RWPE2 (cell line): Measurements from ENCODE around the gene PCBP3.

ENCODE experiments used
- ATAC-seq: fragments of 200-7000 bp; cut with Tn5 transposase; 3 replicates; pipeline ENCODE4 v1.9.1; 2021; ENCODE audit warnings: low read depth
- DNase-seq: peaks from one replicate; pipeline ENCODE4 v3.0.0-alpha.2; 2020; ENCODE audit warnings: low spot score
- H3K27ac ChIP-seq: fragments of 450-650 bp; 2 replicates; pipeline ENCODE4 v1.5.1; 2017; ENCODE audit warnings: mild to moderate bottlenecking; ENCODE audit not compliant: poor library complexity, severe bottlenecking
- H3K27me3 ChIP-seq: fragments of 250-450 bp; sonication (Bioruptor Pico); 2 replicates; pipeline ENCODE4 v1.5.1; 2021; ENCODE audit warnings: mild to moderate bottlenecking, moderate library complexity; ENCODE audit not compliant: insufficient read depth, poor library complexity, severe bottlenecking
- H3K36me3 ChIP-seq: fragments of 250-450 bp; sonication (Bioruptor Pico); 2 replicates; pipeline ENCODE4 v1.5.1; 2020; ENCODE audit warnings: low read depth, mild to moderate bottlenecking, moderate library complexity
- H3K4me1 ChIP-seq: fragments of 250-450 bp; sonication (Bioruptor Pico); 2 replicates; pipeline ENCODE4 v1.5.1; 2021; ENCODE audit warnings: mild to moderate bottlenecking, moderate library complexity; ENCODE audit not compliant: insufficient read depth, poor library complexity, severe bottlenecking
- H3K4me3 ChIP-seq: fragments of 250-450 bp; sonication (Bioruptor Pico); 2 replicates; pipeline ENCODE4 v1.5.1; 2021; ENCODE audit warnings: mild to moderate bottlenecking, moderate library complexity; ENCODE audit not compliant: severe bottlenecking
- H3K9me3 ChIP-seq: fragments of 250-450 bp; sonication (Bioruptor Pico); 2 replicates; pipeline ENCODE4 v1.5.1; 2021; ENCODE audit warnings: mild to moderate bottlenecking, moderate library complexity; ENCODE audit not compliant: severe bottlenecking
- CTCF ChIP-seq: fragments of 450-650 bp; IDR thresholded peaks from one replicate; pipeline ENCODE4 v1.5.1; 2017; ENCODE audit warnings: mild to moderate bottlenecking, moderate library complexity; ENCODE audit not compliant: poor library complexity, severe bottlenecking

PCBP3 gene

GRCh38 chr21:45901061-45901690, 257.7 kb downstream of the PCBP3 start:
- no peak for TF ChIP-seq CTCF
- H3K27me3 ChIP-seq = no peaks in the 10 kb centered on the region
- no peak for ATAC-seq
- no peaks in the 10 kb centered on the region for H3K4me1 ChIP-seq
- no peaks in the 10 kb centered on the region for H3K36me3 ChIP-seq
- H3K4me3 ChIP-seq = no peak overlapping the region
- H3K9me3 ChIP-seq = no peaks in the 10 kb centered on the region
- H3K27ac ChIP-seq = no peak overlapping the region
- peak; percentile 42 for DNase-seq

- no peak overlapping the region for H3K4me3 ChIP-seq
- no peaks in the 10 kb centered on the region for H3K36me3 ChIP-seq
- no peak overlapping the region for H3K27ac ChIP-seq
- H3K9me3 ChIP-seq = no peaks in the 10 kb centered on the region
- ATAC-seq (no peak), DNase-seq (peak; percentile 31)
- no peak for TF ChIP-seq CTCF
- H3K4me1 ChIP-seq = no peaks in the 10 kb centered on the region
- H3K27me3 ChIP-seq = no peaks in the 10 kb centered on the region
Observed at GRCh38 chr21:45902292-45902995, 258.9 kb downstream of the PCBP3 start.

- Histone ChIP-seq H3K9me3 (no peaks in the 10 kb centered on the region), H3K36me3 (no peaks in the 10 kb centered on the region), H3K27ac (no peak overlapping the region), H3K4me1 (no peaks in the 10 kb centered on the region), H3K27me3 (no peaks in the 10 kb centered on the region), H3K4me3 (no peak overlapping the region)
- peak; percentile 34 for DNase-seq
- ATAC-seq = no peak
- no peak for TF ChIP-seq CTCF
Observed at GRCh38 chr21:45905196-45905595, 261.7 kb downstream of the PCBP3 start.

- no peaks in the 10 kb centered on the region for H3K9me3 ChIP-seq
- no peak overlapping the region for H3K27ac ChIP-seq
- no peak for TF ChIP-seq CTCF
- H3K27me3 ChIP-seq = no peaks in the 10 kb centered on the region
- H3K36me3 ChIP-seq = no peaks in the 10 kb centered on the region
- no peaks in the 10 kb centered on the region for H3K4me1 ChIP-seq
- no peak overlapping the region for H3K4me3 ChIP-seq
- DNase-seq (peak; percentile 54), ATAC-seq (no peak)
Observed at GRCh38 chr21:45906196-45906805, 262.8 kb downstream of the PCBP3 start.

- Histone ChIP-seq H3K4me1 (no peaks in the 10 kb centered on the region), H3K27me3 (no peaks in the 10 kb centered on the region), H3K9me3 (no peaks in the 10 kb centered on the region)
Observed at GRCh38 chr21:45906859-45907258, 263.3 kb downstream of the PCBP3 start.

More at GRCh38 chr21:45906859-45907258, 263.3 kb downstream of the PCBP3 start:
- H3K27ac ChIP-seq = no peak overlapping the region
- TF ChIP-seq CTCF = no peak
- DNase-seq (peak; percentile 28), ATAC-seq (no peak)
- no peak overlapping the region for H3K4me3 ChIP-seq
- no peaks in the 10 kb centered on the region for H3K36me3 ChIP-seq
